ENCODE measurements around the gene CRX. TPM values are rescaled to one million over a fixed set of nuclear protein-coding genes. Genes with fewer than 3 reads are reported as not detected.
"Not testable (repeated sequence)": the region's sequence is repeated elsewhere in the genome, so short reads cannot be mapped to it uniquely, and the experiment has no call there.

The CRX gene
- total and polyA plus RNA-seq, 7 donors: 0.60 to 1.2 TPM; not detected in 5

- Histone ChIP-seq H3K9me3 (no peaks in the 10 kb centered on the region), H3K36me3 (peaks cover 5 to 29% (median 17%) of the 10 kb centered on the region in 4 donors), H3K27me3 (no peaks in the 10 kb centered on the region), H3K4me3 (peak overlapping the region; percentile 85 to 97 (median 90)), H3K27ac (peak overlapping the region; percentile 96 to 100 (median 97)), H3K4me1 (peaks cover 0 to 55% (median 49%) of the 10 kb centered on the region in 4 donors)
- intact Hi-C loops (cut with DNase I): loop anchor here (2.0 kb wide), 1 partner anchor 34 kb away; the partner anchor contains the start of gene NOP53
- peak in 1 of 4 donors; percentile 8 for TF ChIP-seq POLR2AphosphoS5 (IDR thresholded peaks at IDR 0.05)
- TF ChIP-seq CTCF (IDR thresholded peaks at IDR 0.05): no peak
- WGBS, 2 donors: 1% methylated on average over 20 of the region's 20 CpGs
- DNase-seq: peak; percentile 85
These were observed 42.8 kb upstream of the CRX start for GRCh38 chr19:47778954-47779351.

GRCh38 chr19:47779524-47780214 is 42.1 kb upstream of the CRX start:
- intact Hi-C loops (cut with DNase I): loop anchor here (2.0 to 5.0 kb wide), 2 partner anchors 35 to 67 kb away; partner anchors contain the start of genes EHD2 and NOP53
- no peaks in the 10 kb centered on the region for H3K9me3 ChIP-seq

GRCh38 chr19:47780215-47780551 is 41.6 kb upstream of the CRX start:
- intact Hi-C loops (cut with DNase I): loop anchor here (5.0 kb wide), 1 partner anchor 68 kb away; the partner anchor contains the start of gene EHD2
- WGBS, 2 donors: 38 to 72% methylated on average over 9 of the region's 9 CpGs
- H3K4me3 ChIP-seq: peak overlapping the region; percentile 85 to 97 (median 90)
- peaks cover 6 to 42% (median 29%) of the 10 kb centered on the region in 4 donors for H3K36me3 ChIP-seq
- H3K4me1 ChIP-seq: peaks cover 0 to 55% (median 49%) of the 10 kb centered on the region in 4 donors
- peak overlapping the region; percentile 96 to 100 (median 97) for H3K27ac ChIP-seq
- no peak for TF ChIP-seq CTCF (IDR thresholded peaks at IDR 0.05)
- TF ChIP-seq EP300 (IDR thresholded peaks at IDR 0.05): no peak
- no peak for TF ChIP-seq POLR2A (IDR thresholded peaks at IDR 0.05)
- TF ChIP-seq POLR2AphosphoS5 (IDR thresholded peaks at IDR 0.05): no peak
- no peaks in the 10 kb centered on the region for H3K9me3 ChIP-seq
- DNase-seq: no peak
- H3K27me3 ChIP-seq: no peaks in the 10 kb centered on the region

More at GRCh38 chr19:47779524-47780214, 42.1 kb upstream of the CRX start:
- DNase-seq: peak; percentile 90
- Histone ChIP-seq H3K36me3 (peaks cover 5 to 36% (median 24%) of the 10 kb centered on the region in 4 donors), H3K4me3 (peak overlapping the region; percentile 85 to 97 (median 90)), H3K4me1 (peaks cover 0 to 55% (median 49%) of the 10 kb centered on the region in 4 donors), H3K27me3 (no peaks in the 10 kb centered on the region), H3K27ac (peak overlapping the region; percentile 96 to 100 (median 97))
- WGBS, 2 donors: 12 to 55% methylated on average over 24 of the region's 24 CpGs
- peak; percentile 69 to 91 (median 89) for TF ChIP-seq POLR2AphosphoS5 (IDR thresholded peaks at IDR 0.05)
- TF ChIP-seq POLR2A (IDR thresholded peaks at IDR 0.05): peak; percentile 23 to 75
- no peak for TF ChIP-seq CTCF (IDR thresholded peaks at IDR 0.05)
- peak in 3 of 4 donors; percentile 37 to 80 (median 74) for TF ChIP-seq EP300 (IDR thresholded peaks at IDR 0.05)

GRCh38 chr19:47781590-47782262 is 40.0 kb upstream of the CRX start:
- Histone ChIP-seq H3K36me3 (peaks cover 16 to 57% (median 39%) of the 10 kb centered on the region in 4 donors), H3K27me3 (no peaks in the 10 kb centered on the region), H3K4me1 (peaks cover 0 to 55% (median 49%) of the 10 kb centered on the region in 4 donors), H3K27ac (peak overlapping the region; percentile 96 to 100 (median 97)), H3K9me3 (no peaks in the 10 kb centered on the region), H3K4me3 (peak overlapping the region in 2 of 4 donors; percentile 85 to 89)
- 28 to 60% methylated on average over 9 of the region's 9 CpGs for WGBS, 2 donors
- TF ChIP-seq POLR2AphosphoS5 (IDR thresholded peaks at IDR 0.05): peak in 1 of 4 donors; percentile 49
- no peak for TF ChIP-seq EP300 (IDR thresholded peaks at IDR 0.05)
- intact Hi-C loops (cut with DNase I): loop anchor here (5.0 kb wide), 1 partner anchor 69 kb away; the partner anchor contains the start of gene EHD2
- DNase-seq: peak; percentile 86

GRCh38 chr19:47786566-47786965 is 35.2 kb upstream of the CRX start:
- DNase-seq: no peak
- Histone ChIP-seq H3K27me3 (no peaks in the 10 kb centered on the region), H3K36me3 (peaks cover 16 to 59% (median 35%) of the 10 kb centered on the region in 4 donors), H3K4me3 (no peak overlapping the region), H3K4me1 (peaks cover 0 to 35% (median 26%) of the 10 kb centered on the region in 4 donors), H3K9me3 (no peaks in the 10 kb centered on the region), H3K27ac (peak overlapping the region in 2 of 4 donors; percentile 26)
- WGBS, 2 donors: 94 to 95% methylated on average over 7 of the region's 7 CpGs
- TF ChIP-seq POLR2A (IDR thresholded peaks at IDR 0.05): no peak
- no peak for TF ChIP-seq CTCF (IDR thresholded peaks at IDR 0.05)
- no peak for TF ChIP-seq EP300 (IDR thresholded peaks at IDR 0.05)
- no peak for TF ChIP-seq POLR2AphosphoS5 (IDR thresholded peaks at IDR 0.05)
- intact Hi-C loops (cut with DNase I): no loop called here

GRCh38 chr19:47787307-47787706 is 34.4 kb upstream of the CRX start:
- 85 to 91% methylated on average over 10 of the region's 10 CpGs for WGBS, 2 donors
- intact Hi-C loops (cut with DNase I); H3K9me3 ChIP-seq; H3K4me3 ChIP-seq; DNase-seq; H3K27me3 ChIP-seq: not testable (repeated sequence)
- H3K27ac ChIP-seq: peak overlapping the region in 3 of 4 donors; percentile 18 to 36 (median 26)
- peaks cover 16 to 55% (median 34%) of the 10 kb centered on the region in 4 donors for H3K36me3 ChIP-seq
- H3K4me1 ChIP-seq: peaks cover 0 to 28% (median 19%) of the 10 kb centered on the region in 4 donors

GRCh38 chr19:47789811-47790210 is 31.9 kb upstream of the CRX start:
- H3K27ac ChIP-seq; H3K9me3 ChIP-seq; DNase-seq; H3K4me3 ChIP-seq; intact Hi-C loops (cut with DNase I); H3K27me3 ChIP-seq: not testable (repeated sequence)
- Histone ChIP-seq H3K4me1 (peaks cover 0 to 15% (median 9%) of the 10 kb centered on the region in 4 donors), H3K36me3 (peaks cover 16 to 32% (median 18%) of the 10 kb centered on the region in 4 donors)
- WGBS, 2 donors: 87 to 88% methylated on average over 13 of the region's 13 CpGs

All from sigmoid colon (tissue), 7 donors.